ENCODE results near the gene TTF1.

Gene TTF1

DNA sequence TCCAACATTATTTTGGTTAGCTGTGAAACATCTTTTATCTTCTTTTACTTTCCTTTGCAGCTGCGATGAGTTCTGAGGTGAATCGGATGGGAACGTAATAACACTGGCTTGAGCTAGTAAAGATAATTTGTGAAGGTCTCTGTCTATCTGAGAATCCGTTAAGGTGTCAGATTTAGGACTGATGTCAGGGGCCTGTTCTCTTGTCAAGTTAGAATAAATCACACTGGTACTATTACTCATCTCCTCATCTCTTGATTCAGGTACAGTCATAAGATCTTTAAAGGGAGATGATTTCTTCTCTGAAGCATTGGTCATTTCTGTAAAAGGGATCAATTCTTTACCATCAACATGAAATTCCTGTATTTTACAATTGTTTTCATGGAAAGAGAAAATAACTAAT lies 78.1 kb downstream of the TTF1 start:
- TF ChIP-seq, protein P1, sequence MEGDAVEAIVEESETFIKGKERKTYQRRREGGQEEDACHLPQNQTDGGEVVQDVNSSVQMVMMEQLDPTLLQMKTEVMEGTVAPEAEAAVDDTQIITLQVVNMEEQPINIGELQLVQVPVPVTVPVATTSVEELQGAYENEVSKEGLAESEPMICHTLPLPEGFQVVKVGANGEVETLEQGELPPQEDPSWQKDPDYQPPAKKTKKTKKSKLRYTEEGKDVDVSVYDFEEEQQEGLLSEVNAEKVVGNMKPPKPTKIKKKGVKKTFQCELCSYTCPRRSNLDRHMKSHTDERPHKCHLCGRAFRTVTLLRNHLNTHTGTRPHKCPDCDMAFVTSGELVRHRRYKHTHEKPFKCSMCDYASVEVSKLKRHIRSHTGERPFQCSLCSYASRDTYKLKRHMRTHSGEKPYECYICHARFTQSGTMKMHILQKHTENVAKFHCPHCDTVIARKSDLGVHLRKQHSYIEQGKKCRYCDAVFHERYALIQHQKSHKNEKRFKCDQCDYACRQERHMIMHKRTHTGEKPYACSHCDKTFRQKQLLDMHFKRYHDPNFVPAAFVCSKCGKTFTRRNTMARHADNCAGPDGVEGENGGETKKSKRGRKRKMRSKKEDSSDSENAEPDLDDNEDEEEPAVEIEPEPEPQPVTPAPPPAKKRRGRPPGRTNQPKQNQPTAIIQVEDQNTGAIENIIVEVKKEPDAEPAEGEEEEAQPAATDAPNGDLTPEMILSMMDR (IDR thresholded peaks at IDR 0.05; ENCODE audit: insufficient read depth, low read length): no peak
- TF ChIP-seq SPI1 (IDR thresholded peaks at IDR 0.05; ENCODE audit: borderline replicate concordance, low read depth): no peak
- Histone ChIP-seq H3K27ac (replicated peaks) (no peak overlapping the region), H3K4me3 (replicated peaks; ENCODE audit: insufficient read depth, low read length) (no peak overlapping the region), H3K27me3 (ENCODE audit: insufficient read depth, poor library complexity, severe bottlenecking) (no peaks in the 10 kb centered on the region)
- no peak for DNase-seq (ENCODE audit: low read depth in 1 of 2, low spot score in 1 of 2)

DNA sequence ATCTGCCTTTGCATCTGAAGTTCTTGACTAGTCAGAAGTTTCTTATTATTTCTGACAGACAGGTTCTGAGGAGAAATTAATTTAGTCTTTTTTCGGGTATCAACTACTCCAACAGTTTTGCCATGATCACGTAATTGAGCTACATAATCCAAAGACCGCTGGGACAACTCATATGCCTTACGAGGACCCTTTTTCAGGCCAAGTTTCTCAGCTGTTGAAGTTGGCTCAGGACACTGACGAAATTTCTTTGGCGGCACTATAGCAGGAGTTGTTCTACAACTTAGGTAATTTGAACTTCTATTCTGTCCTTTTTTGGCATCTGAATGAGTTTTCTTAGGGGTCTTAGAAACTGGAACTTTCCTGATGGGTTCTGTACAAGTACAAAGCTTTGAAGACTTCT lies 79.1 kb downstream of the TTF1 start:
- no peak for DNase-seq (ENCODE audit: low read depth in 1 of 2, low spot score in 1 of 2)
- no peak overlapping the region for H3K27ac ChIP-seq (replicated peaks)
- H3K4me3 ChIP-seq (replicated peaks; ENCODE audit: insufficient read depth, low read length): no peak overlapping the region
- TF ChIP-seq SPI1 (IDR thresholded peaks at IDR 0.05; ENCODE audit: borderline replicate concordance, low read depth) (no peak), POLR2AphosphoS5 (IDR thresholded peaks at IDR 0.05; ENCODE audit: low read depth) (no peak), GABPA (IDR thresholded peaks at IDR 0.05; ENCODE audit: low read depth) (no peak)
- TF ChIP-seq, protein P1 (IDR thresholded peaks at IDR 0.05; ENCODE audit: insufficient read depth, low read length): no peak
- TF ChIP-seq, protein P2, sequence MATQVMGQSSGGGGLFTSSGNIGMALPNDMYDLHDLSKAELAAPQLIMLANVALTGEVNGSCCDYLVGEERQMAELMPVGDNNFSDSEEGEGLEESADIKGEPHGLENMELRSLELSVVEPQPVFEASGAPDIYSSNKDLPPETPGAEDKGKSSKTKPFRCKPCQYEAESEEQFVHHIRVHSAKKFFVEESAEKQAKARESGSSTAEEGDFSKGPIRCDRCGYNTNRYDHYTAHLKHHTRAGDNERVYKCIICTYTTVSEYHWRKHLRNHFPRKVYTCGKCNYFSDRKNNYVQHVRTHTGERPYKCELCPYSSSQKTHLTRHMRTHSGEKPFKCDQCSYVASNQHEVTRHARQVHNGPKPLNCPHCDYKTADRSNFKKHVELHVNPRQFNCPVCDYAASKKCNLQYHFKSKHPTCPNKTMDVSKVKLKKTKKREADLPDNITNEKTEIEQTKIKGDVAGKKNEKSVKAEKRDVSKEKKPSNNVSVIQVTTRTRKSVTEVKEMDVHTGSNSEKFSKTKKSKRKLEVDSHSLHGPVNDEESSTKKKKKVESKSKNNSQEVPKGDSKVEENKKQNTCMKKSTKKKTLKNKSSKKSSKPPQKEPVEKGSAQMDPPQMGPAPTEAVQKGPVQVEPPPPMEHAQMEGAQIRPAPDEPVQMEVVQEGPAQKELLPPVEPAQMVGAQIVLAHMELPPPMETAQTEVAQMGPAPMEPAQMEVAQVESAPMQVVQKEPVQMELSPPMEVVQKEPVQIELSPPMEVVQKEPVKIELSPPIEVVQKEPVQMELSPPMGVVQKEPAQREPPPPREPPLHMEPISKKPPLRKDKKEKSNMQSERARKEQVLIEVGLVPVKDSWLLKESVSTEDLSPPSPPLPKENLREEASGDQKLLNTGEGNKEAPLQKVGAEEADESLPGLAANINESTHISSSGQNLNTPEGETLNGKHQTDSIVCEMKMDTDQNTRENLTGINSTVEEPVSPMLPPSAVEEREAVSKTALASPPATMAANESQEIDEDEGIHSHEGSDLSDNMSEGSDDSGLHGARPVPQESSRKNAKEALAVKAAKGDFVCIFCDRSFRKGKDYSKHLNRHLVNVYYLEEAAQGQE (IDR thresholded peaks at IDR 0.05; ENCODE audit: insufficient replicate concordance, low read depth): no peak
- H3K27me3 ChIP-seq (ENCODE audit: insufficient read depth, poor library complexity, severe bottlenecking): no peaks in the 10 kb centered on the region

Measured in HL-60 (cell line).